Measurements from ENCODE around the gene LCE2D. TPM values are rescaled to one million over a fixed set of nuclear protein-coding genes. Genes with fewer than 3 reads are reported as not detected.
"Not testable (repeated sequence)": the region's sequence is repeated elsewhere in the genome, so short reads cannot be mapped to it uniquely, and the experiment has no call there.

LCE2D gene
- 0.49 TPM for total RNA-seq

GRCh38 chr1:152663098-152663497, at the start of gene LCE2D:
LCE2D (plus strand) TSS chr1:152663380; CDS start chr1:152664106, 726 bp downstream.
- DNase-seq: no peak

GRCh38 chr1:152613511-152613910, 49.7 kb upstream of the LCE2D start, which contains the start of gene LCE3B:
LCE3B (plus strand) TSS chr1:152613811; CDS start chr1:152613811, 0 bp downstream.
- DNase-seq: no peak

- no peak for DNase-seq
Observed at GRCh38 chr1:152621993-152622392, 41.2 kb upstream of the LCE2D start.

- no peak for DNase-seq
Observed at GRCh38 chr1:152622803-152623202, 40.4 kb upstream of the LCE2D start, which contains the start of gene LCE3A. LCE3A (minus strand) TSS chr1:152623103; CDS start chr1:152623103, 0 bp downstream.

- DNase-seq: no peak
Observed at GRCh38 chr1:152623203-152623844, 39.9 kb upstream of the LCE2D start.

GRCh38 chr1:152626744-152627143, 36.4 kb upstream of the LCE2D start:
- DNase-seq: no peak

- no peak for DNase-seq
Observed at GRCh38 chr1:152630596-152630995, 32.6 kb upstream of the LCE2D start.

- no peak for DNase-seq
Observed at GRCh38 chr1:152640351-152640750, 22.8 kb upstream of the LCE2D start.

- no peak for DNase-seq
Observed at GRCh38 chr1:152643945-152644344, 19.2 kb upstream of the LCE2D start.

- DNase-seq: no peak
Observed at GRCh38 chr1:152645146-152645545, 18.0 kb upstream of the LCE2D start.

- no peak for DNase-seq
Observed at GRCh38 chr1:152646656-152647055, 16.5 kb upstream of the LCE2D start.

GRCh38 chr1:152654110-152654509, 9.1 kb upstream of the LCE2D start:
- DNase-seq: no peak

- DNase-seq: no peak
Observed at GRCh38 chr1:152656459-152656858, 6.7 kb upstream of the LCE2D start.

- DNase-seq: no peak
Observed at GRCh38 chr1:152657677-152658076, 5.5 kb upstream of the LCE2D start.

- no peak for DNase-seq
Observed at GRCh38 chr1:152658649-152659048, 4.5 kb upstream of the LCE2D start.

- not testable (repeated sequence) for DNase-seq
Observed at GRCh38 chr1:152666171-152666570, 3.0 kb downstream of the LCE2D start.

GRCh38 chr1:152667648-152668047, 4.5 kb downstream of the LCE2D start:
- no peak for DNase-seq

- DNase-seq: no peak
Observed at GRCh38 chr1:152673016-152673415, 9.8 kb downstream of the LCE2D start.

GRCh38 chr1:152674983-152675382, 11.8 kb downstream of the LCE2D start, which contains the start of gene LCE2C:
LCE2C (plus strand) TSS chr1:152675279; CDS start chr1:152676016, 737 bp downstream.
- not testable (repeated sequence) for DNase-seq

- DNase-seq: no peak
Observed at GRCh38 chr1:152679459-152679858, 16.3 kb downstream of the LCE2D start.

GRCh38 chr1:152681616-152682015, 18.4 kb downstream of the LCE2D start:
- no peak for DNase-seq

GRCh38 chr1:152683846-152684245, 20.7 kb downstream of the LCE2D start:
- no peak for DNase-seq

GRCh38 chr1:152685823-152686222, 22.6 kb downstream of the LCE2D start, which contains the start of gene LCE2B:
LCE2B (plus strand) TSS chr1:152686123; CDS start chr1:152686844, 721 bp downstream.
- DNase-seq: not testable (repeated sequence)
